Measurements from ENCODE around the gene OR6B1. TPM values are rescaled to one million over a fixed set of nuclear protein-coding genes. Genes with fewer than 3 reads are reported as not detected.

OR6B1 gene
- total RNA-seq, 2 experiments from 2014 or later = not detected

DNA sequence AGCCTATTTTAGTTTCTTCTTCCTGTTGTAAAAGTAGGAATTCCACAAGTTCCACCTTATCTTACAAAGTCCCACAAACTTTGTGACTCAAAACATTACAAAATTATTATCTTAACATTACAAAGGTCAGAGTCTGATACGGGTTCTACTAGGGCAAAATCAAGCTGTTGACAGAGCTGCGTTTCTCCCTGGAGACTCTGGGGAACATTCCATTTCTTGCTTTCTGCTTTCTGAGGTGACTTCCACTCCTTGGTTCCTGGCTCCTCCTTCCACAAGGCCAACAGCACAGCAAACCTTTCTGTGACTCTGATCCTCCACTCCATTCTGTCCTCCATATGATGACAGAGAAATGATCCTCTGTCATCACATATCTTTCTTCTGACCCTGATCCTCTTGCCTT is 34.8 kb upstream of the OR6B1 start:
- no peak overlapping the region for H3K4me3 ChIP-seq (ENCODE audit: low read length)
- no peak overlapping the region for H3K27ac ChIP-seq (ENCODE audit: low read depth in 1 of 2, low read length in 2 of 2)
- ChIA-PET POLR2A (no interaction called here), CTCF (no interaction called here)
- DNase-seq = no peak
- Mint-ChIP-seq H3K4me3 (no peak overlapping the region), H3K4me1 (ENCODE audit: low read depth) (no peaks in the 10 kb centered on the region), H3K36me3 (ENCODE audit: low read depth) (no peaks in the 10 kb centered on the region), H3K9me3 (no peaks in the 10 kb centered on the region), H3K27ac (no peak overlapping the region), H3K27me3 (peaks cover 20% of the 10 kb centered on the region)
- H3K9me3 ChIP-seq (ENCODE audit: control insufficient read depth in 1 of 2, insufficient read depth in 1 of 2, low read length in 2 of 2) = no peaks in the 10 kb centered on the region
- no peaks in the 10 kb centered on the region for H3K27me3 ChIP-seq (ENCODE audit: control insufficient read depth in 1 of 2, insufficient read depth in 2 of 2, low read length in 2 of 2)
- TF ChIP-seq, protein P1, sequence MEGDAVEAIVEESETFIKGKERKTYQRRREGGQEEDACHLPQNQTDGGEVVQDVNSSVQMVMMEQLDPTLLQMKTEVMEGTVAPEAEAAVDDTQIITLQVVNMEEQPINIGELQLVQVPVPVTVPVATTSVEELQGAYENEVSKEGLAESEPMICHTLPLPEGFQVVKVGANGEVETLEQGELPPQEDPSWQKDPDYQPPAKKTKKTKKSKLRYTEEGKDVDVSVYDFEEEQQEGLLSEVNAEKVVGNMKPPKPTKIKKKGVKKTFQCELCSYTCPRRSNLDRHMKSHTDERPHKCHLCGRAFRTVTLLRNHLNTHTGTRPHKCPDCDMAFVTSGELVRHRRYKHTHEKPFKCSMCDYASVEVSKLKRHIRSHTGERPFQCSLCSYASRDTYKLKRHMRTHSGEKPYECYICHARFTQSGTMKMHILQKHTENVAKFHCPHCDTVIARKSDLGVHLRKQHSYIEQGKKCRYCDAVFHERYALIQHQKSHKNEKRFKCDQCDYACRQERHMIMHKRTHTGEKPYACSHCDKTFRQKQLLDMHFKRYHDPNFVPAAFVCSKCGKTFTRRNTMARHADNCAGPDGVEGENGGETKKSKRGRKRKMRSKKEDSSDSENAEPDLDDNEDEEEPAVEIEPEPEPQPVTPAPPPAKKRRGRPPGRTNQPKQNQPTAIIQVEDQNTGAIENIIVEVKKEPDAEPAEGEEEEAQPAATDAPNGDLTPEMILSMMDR (IDR thresholded peaks at IDR 0.05) = no peak
- H3K36me3 ChIP-seq (ENCODE audit: insufficient read depth, low read length) = no peaks in the 10 kb centered on the region
- intact Hi-C loops (cut with DNase I, micrococcal nuclease) = no loop called here
- no peaks in the 10 kb centered on the region for H3K4me1 ChIP-seq (ENCODE audit: insufficient read depth, low read length)
- no peak for ATAC-seq (ENCODE audit: poor library complexity)

DNA sequence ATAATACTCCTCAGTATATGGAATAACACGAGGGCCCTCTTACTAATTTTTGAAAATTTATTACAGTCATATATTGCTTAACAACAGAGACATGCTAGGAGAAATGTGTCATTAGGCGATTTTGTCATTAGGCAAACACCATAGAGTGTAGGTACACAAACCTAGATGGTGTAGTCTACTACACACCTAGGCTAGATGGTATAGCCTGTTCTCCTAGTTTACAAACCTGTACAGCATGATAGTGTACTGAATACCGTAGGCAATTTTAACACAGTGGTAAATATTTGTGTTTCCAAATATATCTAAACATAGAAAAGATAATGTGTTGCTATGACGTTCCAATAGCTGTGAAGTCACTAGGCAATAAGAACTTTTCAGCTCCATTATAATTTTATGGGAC is 32.7 kb upstream of the OR6B1 start:
- TF ChIP-seq, protein P1 (IDR thresholded peaks at IDR 0.05) = no peak
- H3K4me1 ChIP-seq (ENCODE audit: insufficient read depth, low read length) = no peaks in the 10 kb centered on the region
- intact Hi-C loops (cut with DNase I, micrococcal nuclease) = no loop called here
- H3K4me3 Mint-ChIP-seq = no peak overlapping the region
- no peak overlapping the region for H3K4me3 ChIP-seq (ENCODE audit: low read length)
- POLR2A ChIA-PET = no interaction called here
- H3K27me3 Mint-ChIP-seq = peaks cover 5% of the 10 kb centered on the region
- no peak for ATAC-seq (ENCODE audit: poor library complexity)
- no peak overlapping the region for H3K27ac ChIP-seq (ENCODE audit: low read depth in 1 of 2, low read length in 2 of 2)
- CTCF ChIA-PET = no interaction called here
- no peaks in the 10 kb centered on the region for H3K36me3 Mint-ChIP-seq (ENCODE audit: low read depth)
- H3K4me1 Mint-ChIP-seq (ENCODE audit: low read depth) = no peaks in the 10 kb centered on the region
- H3K27ac Mint-ChIP-seq = no peak overlapping the region
- no peaks in the 10 kb centered on the region for H3K9me3 Mint-ChIP-seq
- peaks cover 3 to 6% of the 10 kb centered on the region in 2 experiments for H3K9me3 ChIP-seq (ENCODE audit: control insufficient read depth in 1 of 2, insufficient read depth in 1 of 2, low read length in 2 of 2)
- no peaks in the 10 kb centered on the region for H3K27me3 ChIP-seq (ENCODE audit: control insufficient read depth in 1 of 2, insufficient read depth in 2 of 2, low read length in 2 of 2)
- H3K36me3 ChIP-seq (ENCODE audit: insufficient read depth, low read length) = no peaks in the 10 kb centered on the region
- DNase-seq = no peak

DNA sequence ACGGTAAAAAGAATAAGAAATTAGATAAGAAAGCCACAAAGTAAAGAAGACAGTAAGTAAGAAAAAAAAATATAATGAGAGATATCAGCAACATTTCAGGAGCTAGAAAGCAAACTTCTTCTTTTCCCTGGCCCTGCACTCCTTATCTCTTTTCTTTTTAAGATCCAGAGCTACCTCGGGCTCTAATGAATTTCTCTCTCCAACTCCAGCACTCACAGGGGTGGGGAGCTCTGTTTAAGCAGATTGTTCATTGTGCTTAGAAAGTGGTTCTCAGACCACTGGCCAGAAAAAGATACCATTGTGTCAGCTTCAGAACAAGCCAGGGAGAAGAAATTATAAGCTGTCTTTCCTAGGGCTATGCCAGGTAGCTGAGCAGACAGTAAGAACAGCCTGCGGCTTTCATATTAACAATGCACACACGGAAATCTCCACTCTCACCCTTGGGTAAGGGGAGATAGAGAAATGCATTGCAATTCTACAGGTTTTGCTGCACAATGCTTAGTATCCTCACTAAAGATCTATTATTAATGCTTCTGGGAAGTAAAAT is 26.2 kb upstream of the OR6B1 start:
- no peak for DNase-seq
- Histone ChIP-seq H3K4me3 (ENCODE audit: low read length) (no peak overlapping the region), H3K27ac (ENCODE audit: low read depth in 1 of 2, low read length in 2 of 2) (no peak overlapping the region), H3K36me3 (ENCODE audit: insufficient read depth, low read length) (no peaks in the 10 kb centered on the region), H3K27me3 (ENCODE audit: control insufficient read depth in 1 of 2, insufficient read depth in 2 of 2, low read length in 2 of 2) (peaks cover 0 to 3% of the 10 kb centered on the region in 2 experiments), H3K4me1 (ENCODE audit: insufficient read depth, low read length) (no peaks in the 10 kb centered on the region), H3K9me3 (ENCODE audit: control insufficient read depth in 1 of 2, insufficient read depth in 1 of 2, low read length in 2 of 2) (peaks cover 3 to 6% of the 10 kb centered on the region in 2 experiments)
- Mint-ChIP-seq H3K4me3 (no peak overlapping the region), H3K27ac (no peak overlapping the region), H3K27me3 (peaks cover 18% of the 10 kb centered on the region), H3K36me3 (ENCODE audit: low read depth) (no peaks in the 10 kb centered on the region), H3K4me1 (ENCODE audit: low read depth) (no peaks in the 10 kb centered on the region), H3K9me3 (no peaks in the 10 kb centered on the region)
- TF ChIP-seq, protein P1 (IDR thresholded peaks at IDR 0.05) = no peak
- intact Hi-C loops (cut with DNase I, micrococcal nuclease) = no loop called here
- POLR2A ChIA-PET = no interaction called here
- CTCF ChIA-PET = interaction anchor here (1.1 kb wide), 1 partner anchor 12 kb away, joined by 3 read pairs; no protein-coding TSS in a partner anchor
- no peak for ATAC-seq (ENCODE audit: poor library complexity)

Data from CD4-positive, alpha-beta T cell (primary cell).